Tibial artery (tissue), 4 donors: ENCODE measurements around the gene DPP10.

Source experiments
- DNase-seq, 2 donors: peaks; one replicate each; pipeline ENCODE4 v3.0.0-alpha.2; 2019
- H3K27ac ChIP-seq, 2 donors: fragments of 200-600 bp; sonication (generic) in 1 of 2; 1 replicate in 1 of 2; 2 replicates in 1 of 2; pipeline ENCODE4 v1.5.1; 2018 to 2019; ENCODE audit warnings: mild to moderate bottlenecking in 1 of 2
- H3K27me3 ChIP-seq, 2 donors: fragments of 200-600 bp; sonication (generic) in 1 of 2; one replicate each; pipeline versions ENCODE4 v1.5.1 to v1.6.0; 2016 to 2019
- H3K36me3 ChIP-seq, 3 donors: fragments of 200-600 bp; sonication (generic) in 2 of 3; one replicate each; pipeline ENCODE4 v1.5.1; 2016 to 2019; ENCODE audit warnings: mild to moderate bottlenecking in 2 of 3
- H3K4me1 ChIP-seq, 4 donors: fragments of 200-600 bp; sonication (generic) in 2 of 4; 1 replicate in 3 of 4; 2 replicates in 1 of 4; pipeline ENCODE4 v1.5.1; 2016 to 2019
- H3K4me3 ChIP-seq, 2 donors: fragments of 200-600 bp; sonication (generic) in 1 of 2; 1 replicate in 1 of 2; 2 replicates in 1 of 2; pipeline ENCODE4 v1.5.1; 2018 to 2019; ENCODE audit warnings: mild to moderate bottlenecking in 2 of 2
- H3K9me3 ChIP-seq, 3 donors: fragments of 200-600 bp; sonication (generic) in 1 of 3; one replicate each; pipeline ENCODE4 v1.5.1; 2016 to 2019
- CTCF ChIP-seq, 2 experiments: fragments of 200-600 bp in 1 of 2; fragments of 450-650 bp in 1 of 2; IDR thresholded peaks; one replicate each; pipeline ENCODE4 v1.5.1; 2017 to 2019; ENCODE audit warnings: antibody characterized with exemption in 2 of 2, mild to moderate bottlenecking in 1 of 2, moderate library complexity in 1 of 2
- intact Hi-C: fragments of 100-400 bp; cut with DNase I; formaldehyde crosslinking; loops from one replicate; pipeline ENCODE4 v1.15.0; 2023; ENCODE audit warnings: low total_unique reads

The DPP10 gene

GRCh38 chr2:115842306-115842705 is 1399.9 kb downstream of the DPP10 start:
- intact Hi-C loops = no loop called here
- no peak for DNase-seq
- Histone ChIP-seq H3K4me3 (no peak overlapping the region), H3K9me3 (no peaks in the 10 kb centered on the region), H3K36me3 (no peaks in the 10 kb centered on the region), H3K27me3 (no peaks in the 10 kb centered on the region), H3K27ac (no peak overlapping the region), H3K4me1 (no peaks in the 10 kb centered on the region)
- TF ChIP-seq CTCF (IDR thresholded peaks at IDR 0.05) = no peak

- H3K4me1 ChIP-seq = no peaks in the 10 kb centered on the region
- no peaks in the 10 kb centered on the region for H3K9me3 ChIP-seq
- H3K27me3 ChIP-seq = no peaks in the 10 kb centered on the region
- H3K27ac ChIP-seq = no peak overlapping the region
- intact Hi-C loops = no loop called here
- H3K4me3 ChIP-seq = no peak overlapping the region
- H3K36me3 ChIP-seq = no peaks in the 10 kb centered on the region
- DNase-seq = no peak
- TF ChIP-seq CTCF (IDR thresholded peaks at IDR 0.05) = no peak
Measured at GRCh38 chr2:115848192-115848591, 1405.8 kb downstream of the DPP10 start.

GRCh38 chr2:115867024-115867423 is 1424.6 kb downstream of the DPP10 start:
- Histone ChIP-seq H3K4me1 (no peaks in the 10 kb centered on the region), H3K36me3 (no peaks in the 10 kb centered on the region), H3K9me3 (no peaks in the 10 kb centered on the region), H3K27ac (no peak overlapping the region), H3K27me3 (no peaks in the 10 kb centered on the region), H3K4me3 (no peak overlapping the region)
- no peak for DNase-seq
- TF ChIP-seq CTCF (IDR thresholded peaks at IDR 0.05) = no peak
- intact Hi-C loops = no loop called here

GRCh38 chr2:115874427-115874826 is 1432.0 kb downstream of the DPP10 start:
- H3K27me3 ChIP-seq = no peaks in the 10 kb centered on the region
- H3K4me1 ChIP-seq = no peaks in the 10 kb centered on the region
- intact Hi-C loops = no loop called here
- no peak overlapping the region for H3K27ac ChIP-seq
- H3K4me3 ChIP-seq = no peak overlapping the region
- no peaks in the 10 kb centered on the region for H3K36me3 ChIP-seq
- DNase-seq = no peak
- no peak for TF ChIP-seq CTCF (IDR thresholded peaks at IDR 0.05)
- no peaks in the 10 kb centered on the region for H3K9me3 ChIP-seq

GRCh38 chr2:115880558-115880957 is 1438.1 kb downstream of the DPP10 start:
- intact Hi-C loops = no loop called here
- H3K27ac ChIP-seq = no peak overlapping the region

More at GRCh38 chr2:115880558-115880957, 1438.1 kb downstream of the DPP10 start:
- DNase-seq = no peak
- H3K4me3 ChIP-seq = no peak overlapping the region
- TF ChIP-seq CTCF (IDR thresholded peaks at IDR 0.05) = no peak
- H3K4me1 ChIP-seq = no peaks in the 10 kb centered on the region
- H3K27me3 ChIP-seq = no peaks in the 10 kb centered on the region
- H3K9me3 ChIP-seq = no peaks in the 10 kb centered on the region
- no peaks in the 10 kb centered on the region for H3K36me3 ChIP-seq
